AG09309 (cell line): ENCODE measurements around the gene SLC27A6.

ENCODE experiments used
- DNase-seq: peaks from one replicate; pipeline ENCODE4 v3.0.0-alpha.2; 2010; ENCODE audit warnings: low read depth
- H3K4me3 ChIP-seq: 2 replicates; pipeline ENCODE4 v1.5.1; 2011; ENCODE audit warnings: mild to moderate bottlenecking, low read depth, low read length, moderate library complexity; ENCODE audit not compliant: control insufficient read depth
- CTCF ChIP-seq: IDR thresholded peaks from 2 replicates; pipeline ENCODE4 v1.5.1; 2011; ENCODE audit warnings: mild to moderate bottlenecking, low read depth, low read length, inconsistent platforms; ENCODE audit not compliant: insufficient read depth, control insufficient read depth; ENCODE audit errors: missing control alignments

The SLC27A6 gene

GRCh38 chr5:129042306-129042705, 77.0 kb downstream of the SLC27A6 start:
- no peak for TF ChIP-seq CTCF
- no peak for DNase-seq
- H3K4me3 ChIP-seq, result no peak overlapping the region

GRCh38 chr5:129043894-129044293, 78.6 kb downstream of the SLC27A6 start:
- DNase-seq, result no peak
- H3K4me3 ChIP-seq, result no peak overlapping the region

DNA sequence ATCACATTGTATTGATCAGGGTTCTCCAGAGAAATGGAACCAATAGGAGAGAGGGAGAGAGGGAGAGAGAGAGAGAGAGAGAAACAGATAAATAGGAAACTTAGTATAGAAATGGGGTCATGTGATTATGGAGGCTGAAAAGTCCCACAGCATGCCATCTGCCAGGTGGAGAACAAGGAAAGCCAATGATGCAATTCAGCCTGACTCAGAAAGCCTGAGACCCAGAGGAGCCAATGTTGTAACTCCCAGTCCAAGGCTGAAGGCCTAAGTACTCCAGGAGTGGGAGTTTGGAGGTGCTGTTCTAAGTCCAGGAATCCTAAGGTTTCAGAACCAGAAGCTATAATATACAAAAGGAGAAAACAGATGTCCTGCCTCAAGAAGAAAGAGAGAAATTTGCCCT, 80.9 kb downstream of the SLC27A6 start:
- H3K4me3 ChIP-seq, result no peak overlapping the region
- no peak for TF ChIP-seq CTCF
- DNase-seq, result no peak

More at GRCh38 chr5:129043894-129044293, 78.6 kb downstream of the SLC27A6 start:
- no peak for TF ChIP-seq CTCF

GRCh38 chr5:129048509-129048908, 83.2 kb downstream of the SLC27A6 start:
- DNase-seq, result no peak
- no peak for TF ChIP-seq CTCF
- no peak overlapping the region for H3K4me3 ChIP-seq

- no peak for TF ChIP-seq CTCF
- no peak for DNase-seq
- H3K4me3 ChIP-seq, result no peak overlapping the region
Measured at GRCh38 chr5:129049126-129049799, 84.0 kb downstream of the SLC27A6 start.

GRCh38 chr5:129051283-129051682, 86.0 kb downstream of the SLC27A6 start:
- H3K4me3 ChIP-seq, result no peak overlapping the region
- no peak for DNase-seq
- TF ChIP-seq CTCF, result no peak
